GM12873 (cell line): Measurements from ENCODE around the gene C12orf57.

Experiments used
- CTCF ChIP-seq: IDR thresholded peaks from 2 replicates; pipeline ENCODE4 v1.5.1; 2012; ENCODE audit warnings: low read depth, mild to moderate bottlenecking, moderate library complexity, low read length, control low read depth; ENCODE audit not compliant: insufficient read depth; ENCODE audit errors: missing control alignments

C12orf57 gene

GRCh38 chr12:6921996-6922946 is 21.6 kb upstream of the C12orf57 start:
- no peak for TF ChIP-seq CTCF

- no peak for TF ChIP-seq CTCF
Measured at GRCh38 chr12:6923003-6923732, 20.7 kb upstream of the C12orf57 start.

GRCh38 chr12:6923851-6924250 is 20.0 kb upstream of the C12orf57 start:
- TF ChIP-seq CTCF = no peak

GRCh38 chr12:6925239-6925539 is 18.6 kb upstream of the C12orf57 start:
- no peak for TF ChIP-seq CTCF

- TF ChIP-seq CTCF = no peak
Measured at GRCh38 chr12:6925540-6926279, 18.1 kb upstream of the C12orf57 start.

- no peak for TF ChIP-seq CTCF
Measured at GRCh38 chr12:6927379-6928021, 16.3 kb upstream of the C12orf57 start, which contains the start of gene ATN1. Gene ATN1, plus strand, starts transcription at chr12:6927959. Its CDS starts 6,043 bp downstream, at chr12:6934002.
